ENCODE results near the gene ATP9A. TPM values are rescaled to one million over a fixed set of nuclear protein-coding genes. Genes with fewer than 3 reads are reported as not detected.
A peak's percentile ranks its signal among the peaks of the same experiment; 100 is the strongest.

The ATP9A gene
- total and polyA plus RNA-seq, 10 of the 15 experiments (the other 5 are each of a cell fraction or from before 2014, with no cell fraction given), result 0.03 to 0.81 (median 0.14) TPM

- peaks cover 5 to 15% of the 10 kb centered on the region in 2 experiments for H3K27me3 ChIP-seq (replicated peaks in 1 of 2; ENCODE audit: control insufficient read depth in 2 of 2, insufficient read depth in 2 of 2, low read length in 1 of 2)
- H3K79me2 ChIP-seq (ENCODE audit: control insufficient read depth, insufficient read depth, low read length), result no peaks in the 10 kb centered on the region
- H3K9me3 ChIP-seq (replicated peaks; ENCODE audit: control insufficient read depth, insufficient read depth, low read length), result no peaks in the 10 kb centered on the region
- intact Hi-C loops (cut with micrococcal nuclease; ENCODE audit: unreplicated experiment), result no loop called here
- in situ Hi-C loops (cut with MboI), result no loop called here
- ATAC-seq (no peak), DNase-seq (ENCODE audit: low read depth, low spot score) (no peak), FAIRE-seq (no peak)
- POLR2A ChIA-PET, result no interaction called here
- CTCF ChIA-PET, result interaction anchor here (0.9 to 1.6 kb wide), 2 partner anchors 19 to 100 kb away, joined by 4 to 6 read pairs; no protein-coding TSS in a partner anchor
- RAD21 ChIA-PET (ENCODE audit: unreplicated experiment), result no interaction called here
- no TSS peak for BruUV-seq (replicated peaks)
- SMC1A ChIA-PET (ENCODE audit: uncharacterized antibody, unreplicated experiment), result no interaction called here
- no peak for TF ChIP-seq HDAC6 (IDR thresholded peaks at IDR 0.05; ENCODE audit: unreplicated experiment)
- TF ChIP-seq JUND (IDR thresholded peaks at IDR 0.05; ENCODE audit: low read depth, low read length), result no peak
- no peak for TF ChIP-seq BCL11A (IDR thresholded peaks at IDR 0.05; ENCODE audit: low read depth, low read length)
- TF ChIP-seq MYC (IDR thresholded peaks at IDR 0.05; ENCODE audit: insufficient read depth, insufficient read length, insufficient replicate concordance, low read length, severe bottlenecking), result no peak
- TF ChIP-seq MEF2A (IDR thresholded peaks at IDR 0.05; ENCODE audit: insufficient read depth, low read depth, low read length), result no peak
- TF ChIP-seq POLR2A (IDR thresholded peaks at IDR 0.05; ENCODE audit: low read depth, low read length), result no peak
- TF ChIP-seq PRDM15 (CRISPR knock-in tag; IDR thresholded peaks at IDR 0.05), result no peak
- no peak for TF ChIP-seq RAD21 (IDR thresholded peaks at IDR 0.05; ENCODE audit: insufficient read depth, low read depth, low read length)
- no peak for TF ChIP-seq TARDBP (IDR thresholded peaks at IDR 0.05; ENCODE audit: borderline replicate concordance)
- no peaks in the 10 kb centered on the region for H4K20me1 ChIP-seq (ENCODE audit: control insufficient read depth, insufficient read depth)
- H2AFZ ChIP-seq (ENCODE audit: control insufficient read depth, low read depth, low read length), result no peak overlapping the region
- H3K27ac ChIP-seq (ENCODE audit: control insufficient read depth, insufficient read depth), result no peak overlapping the region
- peak overlapping the region; percentile 31; the same call in 1 of the 2 replicates for H3K4me2 ChIP-seq (ENCODE audit: control insufficient read depth, insufficient read depth)
- H3K4me3 ChIP-seq, result no peak overlapping the region
- 36% methylated on average over 18 of the region's 18 CpGs for WGBS (ENCODE audit: insufficient coverage, insufficient replicate concordance, low lambda C conversion rate, missing lambda C conversion rate)
- no peak overlapping the region for H3K9ac ChIP-seq (ENCODE audit: control insufficient read depth, insufficient read depth, low read length)
- H3K4me1 ChIP-seq (ENCODE audit: control insufficient read depth, insufficient read depth, low read length), result no peaks in the 10 kb centered on the region
- no peaks in the 10 kb centered on the region for H3K36me3 ChIP-seq (ENCODE audit: control insufficient read depth in 2 of 2, insufficient read depth in 2 of 2, low read length in 1 of 2)
Observed at GRCh38 chr20:51800872-51801121, 32.6 kb upstream of the ATP9A start.

Measured in GM12878 (cell line).